Measurements from ENCODE around the gene ABCB6. TPM values are rescaled to one million over a fixed set of nuclear protein-coding genes. Genes with fewer than 3 reads are reported as not detected.
A peak's percentile ranks its signal among the peaks of the same experiment; 100 is the strongest.

Gene ABCB6
- total RNA-seq: 10 to 100 TPM; 39.1 to 76.0 TPM
- 24.3 TPM for polyA plus RNA-seq (2013, experiment 1 of 2)
- 26.9 TPM for polyA plus RNA-seq (2013, experiment 2 of 2)
- long read RNA-seq, experiment 1, transcript ABCB6-201 (19 exons, 3,045 nt): major isoform, 16 of 27 reads
- long read RNA-seq, experiment 1, partial matches to known transcripts: 9 of 27 reads
- long read RNA-seq, experiment 1, other reads (novel, unspliced or antisense): 1 of 27 reads
- long read RNA-seq, experiment 2, transcript ABCB6-201 (19 exons, 3,045 nt): major isoform, 61 of 89 reads
- long read RNA-seq, experiment 2, partial matches to known transcripts: 4 of 89 reads
- long read RNA-seq, experiment 2, other reads (novel, unspliced or antisense): 23 of 89 reads
- long read RNA-seq, experiment 3, transcript ABCB6-201 (19 exons, 3,045 nt): major isoform, 271 of 332 reads
- long read RNA-seq, experiment 3, transcript ABCB6-202 (18 exons, 2,878 nt): minor isoform, 16 of 332 reads
- long read RNA-seq, experiment 3, partial matches to known transcripts: 8 of 332 reads
- long read RNA-seq, experiment 3, other reads (novel, unspliced or antisense): 37 of 332 reads
- long read RNA-seq, experiment 4, transcript ABCB6-208 (4 exons, 768 nt): major isoform, 11 of 43 reads
- long read RNA-seq, experiment 4, transcript ABCB6-213 (12 exons, 3,008 nt): minor isoform, 5 of 43 reads
- long read RNA-seq, experiment 4, transcript ABCB6-201 (19 exons, 3,045 nt): major isoform, 11 of 43 reads
- long read RNA-seq, experiment 4, partial matches to known transcripts: 13 of 43 reads
- long read RNA-seq, experiment 4, other reads (novel, unspliced or antisense): 3 of 43 reads

DNA sequence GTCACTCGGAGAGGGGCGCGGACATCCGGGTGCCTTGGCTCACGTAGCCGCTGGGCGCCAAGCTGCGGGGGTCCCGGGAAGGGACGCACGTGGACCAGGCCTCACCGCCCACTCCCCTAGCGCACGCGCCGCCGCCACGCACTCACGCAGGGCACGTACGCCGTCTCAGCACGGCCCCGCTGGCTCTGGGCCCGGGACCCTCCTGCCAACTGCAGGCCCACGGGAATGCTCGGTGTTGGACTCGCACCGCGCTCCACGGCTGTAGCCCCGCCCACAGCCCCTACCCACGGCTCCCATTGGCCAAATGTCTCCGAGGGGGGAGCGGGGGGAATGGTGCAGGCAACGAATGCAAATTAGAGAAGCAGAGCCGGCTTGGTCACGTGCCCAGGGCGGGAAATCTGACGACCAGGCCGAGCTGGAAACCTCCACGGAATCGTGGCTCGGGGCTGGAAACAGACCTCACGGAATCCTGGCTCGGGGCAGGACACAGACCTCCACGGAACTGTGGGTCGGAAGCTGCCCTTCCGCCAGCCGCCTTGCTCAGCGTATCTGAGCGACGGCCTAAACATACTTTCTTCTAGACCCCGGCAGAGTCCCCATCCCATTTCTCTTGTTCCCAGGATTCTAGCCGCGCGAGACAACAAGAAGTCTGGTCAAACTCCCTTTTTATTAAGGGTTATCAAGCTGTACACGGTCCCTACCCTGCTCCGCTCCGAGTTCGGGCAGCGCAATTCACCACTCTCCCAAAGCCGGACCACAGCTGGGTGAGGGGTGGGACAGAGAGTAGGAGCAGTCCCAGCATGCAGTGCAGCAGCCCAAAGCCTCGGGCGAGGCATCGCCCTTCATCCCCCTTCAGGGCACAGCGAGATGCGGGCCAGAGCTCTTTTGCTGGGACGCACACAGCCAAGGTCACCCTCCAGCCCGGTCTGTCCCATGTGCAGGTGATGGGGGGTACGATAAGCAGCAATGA is at the start of gene ABCB6:
TSS of gene ABCB6 (minus strand) at position 227 of the 970 bp plus-strand sequence. CDS start 285 bp downstream, outside the sequence.
- peak within 1 kb of the TSS; percentile 77 for H3K9ac ChIP-seq (ENCODE audit: extremely low read depth, low read length, poor library complexity, severe bottlenecking)
- H3K27ac ChIP-seq (ENCODE audit: low read depth, low read length): peak within 1 kb of the TSS; percentile 81
- no peaks in the 10 kb centered on the region for H3K27me3 ChIP-seq (ENCODE audit: control insufficient read depth, insufficient read depth, low read length, poor library complexity, severe bottlenecking)
- Mint-ChIP-seq H3K36me3 (ENCODE audit: low read depth) (peaks cover 53% of the 10 kb centered on the region), H3K4me3 (peak within 1 kb of the TSS; percentile 75), H3K9me3 (no peaks in the 10 kb centered on the region), H3K27me3 (ENCODE audit: insufficient read depth) (no peaks in the 10 kb centered on the region), H3K4me1 (peaks cover 17% of the 10 kb centered on the region), H3K27ac (peak within 1 kb of the TSS; percentile 97)
- TF ChIP-seq CTCF (conservative IDR thresholded peaks at IDR 0.05): peak; percentile 17
- peaks cover 48% of the 10 kb centered on the region for H3K36me3 ChIP-seq (ENCODE audit: control insufficient read depth, insufficient read depth, low read length)
- H3K9me3 ChIP-seq (ENCODE audit: control insufficient read depth, low read length): no peaks in the 10 kb centered on the region
- peak; percentile 97 for DNase-seq
- WGBS, 2 experiments (ENCODE audit: insufficient coverage in 1 of 2, insufficient read length in 1 of 2): 23 to 41% methylated on average over 45 to 71 of the region's 71 CpGs
- H3K4me3 ChIP-seq (ENCODE audit: low read length): peak within 1 kb of the TSS; percentile 84
- no peaks in the 10 kb centered on the region for H3K4me1 ChIP-seq (ENCODE audit: control insufficient read depth, insufficient read depth, low read length)

DNA sequence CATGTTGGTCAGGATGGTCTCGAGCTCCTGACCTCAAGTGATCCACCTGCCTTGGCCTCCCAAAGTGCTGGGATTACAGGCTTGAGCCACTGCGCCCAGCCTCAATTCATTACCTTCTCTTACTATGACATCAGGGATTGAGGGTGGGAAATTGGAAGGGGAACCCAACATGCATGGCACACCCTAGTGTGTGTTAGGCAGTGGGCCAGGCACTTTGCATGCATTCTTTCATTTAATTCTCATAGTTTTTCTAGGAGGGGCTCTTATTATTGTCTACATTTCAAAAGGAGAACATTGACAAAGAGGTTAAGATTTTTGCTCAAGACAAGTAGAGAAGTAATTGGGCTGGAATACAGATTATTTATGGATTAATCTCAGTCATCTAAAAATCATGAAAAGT is 49.5 kb upstream of the ABCB6 start:
- Mint-ChIP-seq H3K27ac (no peak overlapping the region), H3K36me3 (ENCODE audit: low read depth) (no peaks in the 10 kb centered on the region), H3K4me3 (no peak overlapping the region), H3K4me1 (no peaks in the 10 kb centered on the region), H3K27me3 (ENCODE audit: insufficient read depth) (peaks cover 31% of the 10 kb centered on the region), H3K9me3 (no peaks in the 10 kb centered on the region)
- H3K9me3 ChIP-seq (ENCODE audit: control insufficient read depth, low read length): no peaks in the 10 kb centered on the region
- no peak for TF ChIP-seq CTCF (conservative IDR thresholded peaks at IDR 0.05)
- H3K4me3 ChIP-seq (ENCODE audit: low read length): no peak overlapping the region
- H3K27ac ChIP-seq (ENCODE audit: low read depth, low read length): no peak overlapping the region
- no peaks in the 10 kb centered on the region for H3K4me1 ChIP-seq (ENCODE audit: control insufficient read depth, insufficient read depth, low read length)
- H3K27me3 ChIP-seq (ENCODE audit: control insufficient read depth, insufficient read depth, low read length, poor library complexity, severe bottlenecking): peaks cover 7% of the 10 kb centered on the region
- 82 to 94% methylated on average over 2 of the region's 2 CpGs for WGBS, 2 experiments (ENCODE audit: insufficient coverage in 1 of 2, insufficient read length in 1 of 2)
- no peaks in the 10 kb centered on the region for H3K36me3 ChIP-seq (ENCODE audit: control insufficient read depth, insufficient read depth, low read length)
- no peak for DNase-seq
- no peak overlapping the region for H3K9ac ChIP-seq (ENCODE audit: extremely low read depth, low read length, poor library complexity, severe bottlenecking)

- no peak overlapping the region for H3K27ac ChIP-seq (ENCODE audit: low read depth, low read length)
- Mint-ChIP-seq H3K27me3 (ENCODE audit: insufficient read depth) (peaks cover 36% of the 10 kb centered on the region), H3K4me3 (no peak overlapping the region), H3K4me1 (no peaks in the 10 kb centered on the region), H3K36me3 (ENCODE audit: low read depth) (no peaks in the 10 kb centered on the region), H3K27ac (no peak overlapping the region), H3K9me3 (no peaks in the 10 kb centered on the region)
- no peaks in the 10 kb centered on the region for H3K4me1 ChIP-seq (ENCODE audit: control insufficient read depth, insufficient read depth, low read length)
- 75 to 83% methylated on average over 1 of the region's 1 CpG for WGBS, 2 experiments (ENCODE audit: insufficient coverage in 1 of 2, insufficient read length in 1 of 2)
- TF ChIP-seq CTCF (conservative IDR thresholded peaks at IDR 0.05): no peak
- H3K36me3 ChIP-seq (ENCODE audit: control insufficient read depth, insufficient read depth, low read length): no peaks in the 10 kb centered on the region
- DNase-seq: no peak
- no peak overlapping the region for H3K9ac ChIP-seq (ENCODE audit: extremely low read depth, low read length, poor library complexity, severe bottlenecking)
- H3K27me3 ChIP-seq (ENCODE audit: control insufficient read depth, insufficient read depth, low read length, poor library complexity, severe bottlenecking): peaks cover 5% of the 10 kb centered on the region
- H3K9me3 ChIP-seq (ENCODE audit: control insufficient read depth, low read length): no peaks in the 10 kb centered on the region
- H3K4me3 ChIP-seq (ENCODE audit: low read length): no peak overlapping the region
These were observed 48.1 kb upstream of the ABCB6 start for GRCh38 chr2:219266886-219267285.
